Natural killer cell (primary cell): ENCODE results near the gene NCAM1. TPM values are rescaled to one million over a fixed set of nuclear protein-coding genes. Genes with fewer than 3 reads are reported as not detected.

Experiments
- ATAC-seq, 3 donors: fragments of 150-1000 bp in 2 of 3; fragments of 200-7000 bp in 1 of 3; cut with Tn5 transposase; 1 replicate in 1 of 3; 2 replicates in 2 of 3; pipeline ENCODE4 v1.10.0; 2021; ENCODE audit warnings: mild to moderate bottlenecking in 2 of 3, moderate library complexity in 2 of 3
- DNase-seq, 2 donors: peaks; one replicate each; pipeline versions ENCODE4 v3.0.0 to v3.0.0-alpha.2; 2013 to 2021; ENCODE audit warnings: mixed read lengths in 1 of 2
- H3K27ac ChIP-seq: one replicate; pipeline ENCODE4 v1.5.1; 2013; ENCODE audit warnings: mild to moderate bottlenecking, low read length
- H3K27me3 ChIP-seq: one replicate; pipeline ENCODE4 v1.6.1; 2013; ENCODE audit warnings: low read length; ENCODE audit not compliant: control insufficient read depth, insufficient read depth
- H3K36me3 ChIP-seq: one replicate; pipeline ENCODE4 v1.6.1; 2013; ENCODE audit warnings: low read length; ENCODE audit not compliant: control insufficient read depth, insufficient read depth
- H3K4me1 ChIP-seq: one replicate; pipeline ENCODE4 v1.6.1; 2013; ENCODE audit warnings: low read length; ENCODE audit not compliant: control insufficient read depth, insufficient read depth
- H3K4me3 ChIP-seq: one replicate; pipeline ENCODE4 v1.5.1; 2013; ENCODE audit warnings: low read length
- H3K9me3 ChIP-seq: one replicate; pipeline ENCODE4 v1.6.1; 2013; ENCODE audit warnings: low read length; ENCODE audit not compliant: control insufficient read depth, insufficient read depth
- H3K27ac Mint-ChIP-seq, 2 donors: one replicate each; pipeline ENCODE4 v1.8.0; 2022; ENCODE audit warnings: mild to moderate bottlenecking in 2 of 2, mixed read lengths in 2 of 2, moderate library complexity in 1 of 2
- H3K27me3 Mint-ChIP-seq, 2 donors: one replicate each; pipeline ENCODE4 v1.8.0; 2022; ENCODE audit warnings: low read depth in 2 of 2, mixed read lengths in 2 of 2
- H3K36me3 Mint-ChIP-seq: one replicate; pipeline ENCODE4 v1.8.0; 2022; ENCODE audit warnings: mixed read lengths
- H3K4me1 Mint-ChIP-seq, 2 donors: one replicate each; pipeline ENCODE4 v1.8.0; 2022; ENCODE audit warnings: mixed read lengths in 2 of 2
- H3K4me3 Mint-ChIP-seq: one replicate; pipeline ENCODE4 v1.8.0; 2022; ENCODE audit warnings: mild to moderate bottlenecking, moderate library complexity, mixed read lengths
- H3K9me3 Mint-ChIP-seq, 2 donors: one replicate each; pipeline ENCODE4 v1.8.0; 2022; ENCODE audit warnings: mixed read lengths in 2 of 2
- WGBS: methylation state at CpG from one replicate; pipeline ENCODE4 v1.1.7; 2013; ENCODE audit warnings: missing lambda C conversion rate; ENCODE audit not compliant: insufficient coverage; 5-methylcytosine and 5-hydroxymethylcytosine counted together
- intact Hi-C: fragments of 100-400 bp; cut with micrococcal nuclease; formaldehyde crosslinking; loops from one replicate; pipeline ENCODE4 v1.14.2; 2022
- total RNA-seq, 4 donors: library from RNA; stranded (reverse); fragments of 120-200 nt in 1 of 4; gene quantifications; one replicate each; pipeline versions ENCODE4 v1.2.3 to v1.2.4, GENCODE V29; 2013 to 2022
- TF ChIP-seq, protein P1 (sequence below): fragments of 200-600 bp; IDR thresholded peaks from one replicate; pipeline ENCODE4 v1.8.0; 2022; ENCODE audit warnings: antibody characterized with exemption

NCAM1 gene
- total RNA-seq, 3 donors from 2014 or later (not counting 1 experiment from before 2014, with no cell fraction given), result 129 to 208 (median 187) TPM

DNA sequence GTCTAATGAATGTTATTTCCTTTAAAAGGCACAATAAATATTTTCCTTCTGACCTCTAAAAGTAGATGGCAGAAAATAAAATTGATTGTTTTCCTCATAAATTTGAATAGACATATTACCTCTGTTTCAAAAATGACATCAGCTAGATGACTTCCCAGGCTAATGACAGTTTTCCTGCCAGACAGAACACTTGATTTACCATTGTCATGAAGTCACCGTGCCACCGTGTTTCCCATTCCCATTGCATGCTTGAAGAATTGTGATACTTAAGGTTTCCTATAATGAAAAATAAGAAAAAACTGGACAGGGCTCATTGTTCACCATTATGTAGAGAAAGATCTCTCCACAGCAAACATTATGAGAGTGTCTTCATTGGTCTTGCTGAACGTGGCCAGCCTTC lies 151.1 kb downstream of the NCAM1 start:
- no peak overlapping the region for H3K27ac ChIP-seq
- no peak for DNase-seq
- Mint-ChIP-seq H3K9me3 (no peaks in the 10 kb centered on the region), H3K27ac (no peak overlapping the region), H3K4me3 (no peak overlapping the region), H3K4me1 (peaks cover 11 to 19% of the 10 kb centered on the region in 2 donors), H3K27me3 (no peaks in the 10 kb centered on the region), H3K36me3 (no peaks in the 10 kb centered on the region)
- H3K9me3 ChIP-seq, result no peaks in the 10 kb centered on the region
- H3K4me1 ChIP-seq, result no peaks in the 10 kb centered on the region
- intact Hi-C loops, result no loop called here
- no peaks in the 10 kb centered on the region for H3K36me3 ChIP-seq
- H3K4me3 ChIP-seq, result no peak overlapping the region
- WGBS, result 82% methylated on average over 2 of the region's 3 CpGs
- H3K27me3 ChIP-seq, result no peaks in the 10 kb centered on the region
- TF ChIP-seq, protein P1, sequence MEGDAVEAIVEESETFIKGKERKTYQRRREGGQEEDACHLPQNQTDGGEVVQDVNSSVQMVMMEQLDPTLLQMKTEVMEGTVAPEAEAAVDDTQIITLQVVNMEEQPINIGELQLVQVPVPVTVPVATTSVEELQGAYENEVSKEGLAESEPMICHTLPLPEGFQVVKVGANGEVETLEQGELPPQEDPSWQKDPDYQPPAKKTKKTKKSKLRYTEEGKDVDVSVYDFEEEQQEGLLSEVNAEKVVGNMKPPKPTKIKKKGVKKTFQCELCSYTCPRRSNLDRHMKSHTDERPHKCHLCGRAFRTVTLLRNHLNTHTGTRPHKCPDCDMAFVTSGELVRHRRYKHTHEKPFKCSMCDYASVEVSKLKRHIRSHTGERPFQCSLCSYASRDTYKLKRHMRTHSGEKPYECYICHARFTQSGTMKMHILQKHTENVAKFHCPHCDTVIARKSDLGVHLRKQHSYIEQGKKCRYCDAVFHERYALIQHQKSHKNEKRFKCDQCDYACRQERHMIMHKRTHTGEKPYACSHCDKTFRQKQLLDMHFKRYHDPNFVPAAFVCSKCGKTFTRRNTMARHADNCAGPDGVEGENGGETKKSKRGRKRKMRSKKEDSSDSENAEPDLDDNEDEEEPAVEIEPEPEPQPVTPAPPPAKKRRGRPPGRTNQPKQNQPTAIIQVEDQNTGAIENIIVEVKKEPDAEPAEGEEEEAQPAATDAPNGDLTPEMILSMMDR, result no peak
- no peak for ATAC-seq

DNA sequence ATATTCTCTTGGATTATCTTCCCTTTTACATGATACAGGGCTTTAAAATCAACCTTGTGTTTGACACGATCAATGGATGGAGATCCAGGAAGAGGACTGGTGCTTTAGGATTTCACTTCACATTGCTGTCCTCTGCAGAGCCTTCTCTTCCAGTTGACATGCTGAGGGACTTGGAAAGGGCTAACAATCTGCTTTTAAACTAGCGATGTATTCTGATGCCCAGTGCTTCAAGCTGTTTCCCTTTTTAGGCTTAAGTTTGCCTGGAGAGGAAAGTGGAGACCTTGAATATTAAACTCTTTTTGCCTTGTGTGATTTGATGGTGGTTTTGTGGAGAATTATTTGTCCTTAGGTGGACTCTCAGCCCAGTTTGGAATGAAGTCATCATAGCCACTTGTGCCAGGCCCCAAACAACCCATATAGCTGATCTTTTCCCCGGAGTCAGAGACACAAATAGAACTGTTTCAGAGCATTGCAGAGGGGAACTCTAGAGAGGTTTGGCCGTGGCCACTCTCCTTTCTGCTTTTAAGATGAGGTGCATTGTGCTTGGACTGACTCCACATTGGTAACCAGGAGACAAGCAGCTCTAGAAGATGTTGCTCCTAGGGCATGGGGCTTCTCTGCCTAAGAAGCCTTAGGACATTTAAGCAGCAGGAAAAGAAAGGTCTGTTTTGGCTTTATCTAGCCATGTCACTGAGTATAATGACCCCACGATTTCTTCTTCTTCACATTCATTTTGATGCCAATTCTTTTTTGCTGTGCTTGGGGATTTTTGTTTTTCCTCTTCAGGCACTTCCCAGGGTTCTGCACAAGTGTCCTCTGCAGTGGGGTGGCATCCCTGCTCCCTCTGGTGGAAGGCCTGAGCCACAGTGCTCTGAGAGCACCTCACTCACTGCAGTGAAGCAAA lies 152.8 kb downstream of the NCAM1 start:
- no peaks in the 10 kb centered on the region for H3K9me3 ChIP-seq
- TF ChIP-seq, protein P1, result peak; percentile 63
- no peak overlapping the region for H3K4me3 Mint-ChIP-seq
- 82% methylated on average over 4 of the region's 5 CpGs for WGBS
- DNase-seq (peak; percentile 21 to 31), ATAC-seq (peak; percentile 65 to 92 (median 67))
- no peaks in the 10 kb centered on the region for H3K36me3 ChIP-seq
- H3K4me1 Mint-ChIP-seq, result peaks cover 9 to 12% of the 10 kb centered on the region in 2 donors
- no peaks in the 10 kb centered on the region for H3K27me3 ChIP-seq
- H3K27ac Mint-ChIP-seq, result no peak overlapping the region
- H3K4me3 ChIP-seq, result no peak overlapping the region
- no peaks in the 10 kb centered on the region for H3K9me3 Mint-ChIP-seq
- no peaks in the 10 kb centered on the region for H3K36me3 Mint-ChIP-seq
- intact Hi-C loops, result loop anchor here (1.0 to 2.0 kb wide), 3 partner anchors 277 to 526 kb away; no protein-coding TSS in a partner anchor
- H3K4me1 ChIP-seq, result no peaks in the 10 kb centered on the region
- no peak overlapping the region for H3K27ac ChIP-seq
- H3K27me3 Mint-ChIP-seq, result no peaks in the 10 kb centered on the region

DNA sequence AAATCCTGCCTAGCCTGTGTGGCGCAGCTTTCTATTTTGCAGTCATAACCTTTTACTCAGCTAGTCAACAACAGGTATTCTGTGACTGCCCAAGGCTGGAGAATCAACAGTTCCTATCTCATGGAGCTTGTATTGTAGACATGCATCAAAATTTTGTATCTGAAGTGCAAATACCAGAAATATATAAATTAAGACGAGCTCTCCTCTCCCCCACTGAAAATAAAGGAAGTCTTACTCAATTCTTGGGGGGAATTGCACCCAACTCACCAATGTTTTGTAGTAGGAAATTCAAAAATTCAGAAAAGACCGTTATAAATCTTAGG lies 153.4 kb downstream of the NCAM1 start:
- no peak overlapping the region for H3K4me3 Mint-ChIP-seq
- H3K9me3 Mint-ChIP-seq, result no peaks in the 10 kb centered on the region
- Histone ChIP-seq H3K27ac (no peak overlapping the region), H3K4me1 (no peaks in the 10 kb centered on the region), H3K36me3 (no peaks in the 10 kb centered on the region), H3K4me3 (no peak overlapping the region), H3K9me3 (no peaks in the 10 kb centered on the region), H3K27me3 (no peaks in the 10 kb centered on the region)
- ATAC-seq, result no peak
- no peaks in the 10 kb centered on the region for H3K36me3 Mint-ChIP-seq
- whole genome bisulfite sequencing, result 80% methylated on average over 2 of the region's 3 CpGs
- intact Hi-C loops, result loop anchor here (1.0 to 2.0 kb wide), 3 partner anchors 278 to 526 kb away; no protein-coding TSS in a partner anchor
- DNase-seq, result no peak
- H3K4me1 Mint-ChIP-seq, result peaks cover 8 to 9% of the 10 kb centered on the region in 2 donors
- H3K27ac Mint-ChIP-seq, result no peak overlapping the region
- TF ChIP-seq, protein P1, result no peak
- no peaks in the 10 kb centered on the region for H3K27me3 Mint-ChIP-seq
